K562 (cell line): ENCODE data around the gene DYTN. TPM values are rescaled to one million over a fixed set of nuclear protein-coding genes. Genes with fewer than 3 reads are reported as not detected.

Experiments used
- ELF1 ChIP-seq: fragments of 200-800 bp; sonication (Bioruptor generic); IDR thresholded peaks from 2 replicates; pipeline ENCODE4 v1.6.1; 2016; ENCODE audit warnings: missing genetic modification characterization, missing compliant biosample characterization
- HNRNPK ChIP-seq: fragments of 200-400 bp; formaldehyde crosslinking; IDR thresholded peaks from one replicate; pipeline ENCODE4 v1.6.1; 2018; ENCODE audit warnings: mild to moderate bottlenecking, low read depth, low read length; ENCODE audit not compliant: poor library complexity, severe bottlenecking
- polyA plus RNA-seq, 8 experiments: library from polyadenylated mRNA; depleted of rRNA in 4 of 8; stranded (reverse) in 5 of 8; unstranded in 3 of 8; fragments of >200 nt; fragmentation: Nextera tagmentation in 2 of 8; fragmentation: Illumina TruSeq in 1 of 8; extraction: Ambion mirVana in 2 of 8; extraction: Trizol in 1 of 8; gene quantifications; 2 replicates each; pipeline versions ENCODE4 v1.2.1 to v1.2.3, GENCODE V29; 2011 to 2014; ENCODE audit warnings: inconsistent platforms in 1 of 8, missing spikeins in 1 of 8
- total RNA-seq, 7 experiments: library from RNA; depleted of rRNA in 6 of 7; stranded (reverse); fragments of >200 nt in 6 of 7; fragmentation: Illumina TruSeq in 2 of 7; extraction: Trizol in 2 of 7; gene quantifications; 2 replicates each; pipeline versions ENCODE4 v1.2.1 to v1.2.3, GENCODE V29; 2011 to 2021; ENCODE audit warnings: low replicate concordance in 1 of 7
- TF ChIP-seq, protein P1 (sequence below): fragments of 200-600 bp; sonication (generic); IDR thresholded peaks from one replicate; pipeline ENCODE4 v1.6.1; 2012; ENCODE audit warnings: mild to moderate bottlenecking, low read depth, low read length, inconsistent platforms
- TF ChIP-seq, protein P2 (sequence below), 3 experiments: fragments of 200-800 bp in 1 of 3; sonication (Bioruptor generic) in 1 of 3; sonication (generic) in 1 of 3; formaldehyde crosslinking in 1 of 3; IDR thresholded peaks; 2 replicates each; pipeline versions ENCODE4 v1.6.1 to v1.8.0; 2016 to 2022; ENCODE audit warnings: mild to moderate bottlenecking in 2 of 3, missing compliant biosample characterization in 2 of 3, missing genetic modification characterization in 2 of 3, missing genetic modification reagents in 1 of 3
- TF ChIP-seq, protein P3 (sequence below): fragments of 450-650 bp; IDR thresholded peaks from 2 replicates; pipeline ENCODE4 v1.6.1; 2016; ENCODE audit warnings: low read depth, mild to moderate bottlenecking, moderate library complexity

DYTN gene
- total and polyA plus RNA-seq, 9 of the 15 experiments (the other 6 are each of a cell fraction or from before 2014, with no cell fraction given), result not detected

DNA sequence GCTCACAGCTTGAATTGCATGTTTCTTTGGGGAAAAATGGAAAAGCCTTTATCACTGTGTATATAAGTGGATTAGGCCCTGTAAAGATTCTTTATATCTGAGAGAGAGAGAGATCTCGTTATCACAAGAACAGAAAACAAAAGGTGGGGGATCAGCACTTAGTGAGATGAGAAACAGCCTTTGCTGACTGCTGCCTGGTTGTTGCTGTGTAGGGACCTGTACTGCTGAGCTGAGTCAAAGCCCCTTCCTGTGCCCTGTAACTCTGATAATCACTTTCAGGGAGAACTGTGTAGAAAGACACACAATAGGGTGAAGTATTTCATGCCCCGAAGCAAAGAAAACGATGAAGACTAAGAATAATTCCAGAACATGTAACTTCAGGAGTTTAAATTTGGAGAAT, 106.5 kb downstream of the DYTN start (continued):
- TF ChIP-seq, protein P1, sequence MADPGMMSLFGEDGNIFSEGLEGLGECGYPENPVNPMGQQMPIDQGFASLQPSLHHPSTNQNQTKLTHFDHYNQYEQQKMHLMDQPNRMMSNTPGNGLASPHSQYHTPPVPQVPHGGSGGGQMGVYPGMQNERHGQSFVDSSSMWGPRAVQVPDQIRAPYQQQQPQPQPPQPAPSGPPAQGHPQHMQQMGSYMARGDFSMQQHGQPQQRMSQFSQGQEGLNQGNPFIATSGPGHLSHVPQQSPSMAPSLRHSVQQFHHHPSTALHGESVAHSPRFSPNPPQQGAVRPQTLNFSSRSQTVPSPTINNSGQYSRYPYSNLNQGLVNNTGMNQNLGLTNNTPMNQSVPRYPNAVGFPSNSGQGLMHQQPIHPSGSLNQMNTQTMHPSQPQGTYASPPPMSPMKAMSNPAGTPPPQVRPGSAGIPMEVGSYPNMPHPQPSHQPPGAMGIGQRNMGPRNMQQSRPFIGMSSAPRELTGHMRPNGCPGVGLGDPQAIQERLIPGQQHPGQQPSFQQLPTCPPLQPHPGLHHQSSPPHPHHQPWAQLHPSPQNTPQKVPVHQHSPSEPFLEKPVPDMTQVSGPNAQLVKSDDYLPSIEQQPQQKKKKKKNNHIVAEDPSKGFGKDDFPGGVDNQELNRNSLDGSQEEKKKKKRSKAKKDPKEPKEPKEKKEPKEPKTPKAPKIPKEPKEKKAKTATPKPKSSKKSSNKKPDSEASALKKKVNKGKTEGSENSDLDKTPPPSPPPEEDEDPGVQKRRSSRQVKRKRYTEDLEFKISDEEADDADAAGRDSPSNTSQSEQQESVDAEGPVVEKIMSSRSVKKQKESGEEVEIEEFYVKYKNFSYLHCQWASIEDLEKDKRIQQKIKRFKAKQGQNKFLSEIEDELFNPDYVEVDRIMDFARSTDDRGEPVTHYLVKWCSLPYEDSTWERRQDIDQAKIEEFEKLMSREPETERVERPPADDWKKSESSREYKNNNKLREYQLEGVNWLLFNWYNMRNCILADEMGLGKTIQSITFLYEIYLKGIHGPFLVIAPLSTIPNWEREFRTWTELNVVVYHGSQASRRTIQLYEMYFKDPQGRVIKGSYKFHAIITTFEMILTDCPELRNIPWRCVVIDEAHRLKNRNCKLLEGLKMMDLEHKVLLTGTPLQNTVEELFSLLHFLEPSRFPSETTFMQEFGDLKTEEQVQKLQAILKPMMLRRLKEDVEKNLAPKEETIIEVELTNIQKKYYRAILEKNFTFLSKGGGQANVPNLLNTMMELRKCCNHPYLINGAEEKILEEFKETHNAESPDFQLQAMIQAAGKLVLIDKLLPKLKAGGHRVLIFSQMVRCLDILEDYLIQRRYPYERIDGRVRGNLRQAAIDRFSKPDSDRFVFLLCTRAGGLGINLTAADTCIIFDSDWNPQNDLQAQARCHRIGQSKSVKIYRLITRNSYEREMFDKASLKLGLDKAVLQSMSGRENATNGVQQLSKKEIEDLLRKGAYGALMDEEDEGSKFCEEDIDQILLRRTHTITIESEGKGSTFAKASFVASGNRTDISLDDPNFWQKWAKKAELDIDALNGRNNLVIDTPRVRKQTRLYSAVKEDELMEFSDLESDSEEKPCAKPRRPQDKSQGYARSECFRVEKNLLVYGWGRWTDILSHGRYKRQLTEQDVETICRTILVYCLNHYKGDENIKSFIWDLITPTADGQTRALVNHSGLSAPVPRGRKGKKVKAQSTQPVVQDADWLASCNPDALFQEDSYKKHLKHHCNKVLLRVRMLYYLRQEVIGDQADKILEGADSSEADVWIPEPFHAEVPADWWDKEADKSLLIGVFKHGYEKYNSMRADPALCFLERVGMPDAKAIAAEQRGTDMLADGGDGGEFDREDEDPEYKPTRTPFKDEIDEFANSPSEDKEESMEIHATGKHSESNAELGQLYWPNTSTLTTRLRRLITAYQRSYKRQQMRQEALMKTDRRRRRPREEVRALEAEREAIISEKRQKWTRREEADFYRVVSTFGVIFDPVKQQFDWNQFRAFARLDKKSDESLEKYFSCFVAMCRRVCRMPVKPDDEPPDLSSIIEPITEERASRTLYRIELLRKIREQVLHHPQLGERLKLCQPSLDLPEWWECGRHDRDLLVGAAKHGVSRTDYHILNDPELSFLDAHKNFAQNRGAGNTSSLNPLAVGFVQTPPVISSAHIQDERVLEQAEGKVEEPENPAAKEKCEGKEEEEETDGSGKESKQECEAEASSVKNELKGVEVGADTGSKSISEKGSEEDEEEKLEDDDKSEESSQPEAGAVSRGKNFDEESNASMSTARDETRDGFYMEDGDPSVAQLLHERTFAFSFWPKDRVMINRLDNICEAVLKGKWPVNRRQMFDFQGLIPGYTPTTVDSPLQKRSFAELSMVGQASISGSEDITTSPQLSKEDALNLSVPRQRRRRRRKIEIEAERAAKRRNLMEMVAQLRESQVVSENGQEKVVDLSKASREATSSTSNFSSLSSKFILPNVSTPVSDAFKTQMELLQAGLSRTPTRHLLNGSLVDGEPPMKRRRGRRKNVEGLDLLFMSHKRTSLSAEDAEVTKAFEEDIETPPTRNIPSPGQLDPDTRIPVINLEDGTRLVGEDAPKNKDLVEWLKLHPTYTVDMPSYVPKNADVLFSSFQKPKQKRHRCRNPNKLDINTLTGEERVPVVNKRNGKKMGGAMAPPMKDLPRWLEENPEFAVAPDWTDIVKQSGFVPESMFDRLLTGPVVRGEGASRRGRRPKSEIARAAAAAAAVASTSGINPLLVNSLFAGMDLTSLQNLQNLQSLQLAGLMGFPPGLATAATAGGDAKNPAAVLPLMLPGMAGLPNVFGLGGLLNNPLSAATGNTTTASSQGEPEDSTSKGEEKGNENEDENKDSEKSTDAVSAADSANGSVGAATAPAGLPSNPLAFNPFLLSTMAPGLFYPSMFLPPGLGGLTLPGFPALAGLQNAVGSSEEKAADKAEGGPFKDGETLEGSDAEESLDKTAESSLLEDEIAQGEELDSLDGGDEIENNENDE, result no peak
- TF ChIP-seq, protein P2, sequence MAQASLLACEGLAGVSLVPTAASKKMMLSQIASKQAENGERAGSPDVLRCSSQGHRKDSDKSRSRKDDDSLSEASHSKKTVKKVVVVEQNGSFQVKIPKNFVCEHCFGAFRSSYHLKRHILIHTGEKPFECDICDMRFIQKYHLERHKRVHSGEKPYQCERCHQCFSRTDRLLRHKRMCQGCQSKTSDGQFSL (CRISPR knock-in tag; IDR thresholded peaks at IDR 0.05), result no peak
- TF ChIP-seq, protein P2 (tag; IDR thresholded peaks at IDR 0.05), result no peak
- TF ChIP-seq, protein P3, sequence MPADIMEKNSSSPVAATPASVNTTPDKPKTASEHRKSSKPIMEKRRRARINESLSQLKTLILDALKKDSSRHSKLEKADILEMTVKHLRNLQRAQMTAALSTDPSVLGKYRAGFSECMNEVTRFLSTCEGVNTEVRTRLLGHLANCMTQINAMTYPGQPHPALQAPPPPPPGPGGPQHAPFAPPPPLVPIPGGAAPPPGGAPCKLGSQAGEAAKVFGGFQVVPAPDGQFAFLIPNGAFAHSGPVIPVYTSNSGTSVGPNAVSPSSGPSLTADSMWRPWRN, result no peak
- TF ChIP-seq ELF1 (no peak), HNRNPK (no peak)
